ENCODE measurements around the gene CDC23.

GRCh38 chr5:138169124-138169523, 44.0 kb downstream of the CDC23 start:
- TF ChIP-seq, protein P1, sequence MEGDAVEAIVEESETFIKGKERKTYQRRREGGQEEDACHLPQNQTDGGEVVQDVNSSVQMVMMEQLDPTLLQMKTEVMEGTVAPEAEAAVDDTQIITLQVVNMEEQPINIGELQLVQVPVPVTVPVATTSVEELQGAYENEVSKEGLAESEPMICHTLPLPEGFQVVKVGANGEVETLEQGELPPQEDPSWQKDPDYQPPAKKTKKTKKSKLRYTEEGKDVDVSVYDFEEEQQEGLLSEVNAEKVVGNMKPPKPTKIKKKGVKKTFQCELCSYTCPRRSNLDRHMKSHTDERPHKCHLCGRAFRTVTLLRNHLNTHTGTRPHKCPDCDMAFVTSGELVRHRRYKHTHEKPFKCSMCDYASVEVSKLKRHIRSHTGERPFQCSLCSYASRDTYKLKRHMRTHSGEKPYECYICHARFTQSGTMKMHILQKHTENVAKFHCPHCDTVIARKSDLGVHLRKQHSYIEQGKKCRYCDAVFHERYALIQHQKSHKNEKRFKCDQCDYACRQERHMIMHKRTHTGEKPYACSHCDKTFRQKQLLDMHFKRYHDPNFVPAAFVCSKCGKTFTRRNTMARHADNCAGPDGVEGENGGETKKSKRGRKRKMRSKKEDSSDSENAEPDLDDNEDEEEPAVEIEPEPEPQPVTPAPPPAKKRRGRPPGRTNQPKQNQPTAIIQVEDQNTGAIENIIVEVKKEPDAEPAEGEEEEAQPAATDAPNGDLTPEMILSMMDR (IDR thresholded peaks at IDR 0.05), result no peak
- TF ChIP-seq POLR2A (IDR thresholded peaks at IDR 0.05), result no peak
- no peak for TF ChIP-seq POLR2AphosphoS5 (IDR thresholded peaks at IDR 0.05)
- no peak for TF ChIP-seq EP300 (IDR thresholded peaks at IDR 0.05)
